ENCODE measurements around the gene SCMH1. TPM values are rescaled to one million over a fixed set of nuclear protein-coding genes. Genes with fewer than 3 reads are reported as not detected.

The SCMH1 gene
- total RNA-seq, 1 donor from 2014 or later = 57.6 TPM

GRCh38 chr1:41100170-41100569, 141.9 kb downstream of the SCMH1 start:
- H3K4me1 Mint-ChIP-seq (ENCODE audit: low read depth) = no peaks in the 10 kb centered on the region
- DNase-seq (ENCODE audit: low spot score, unreplicated experiment) = no peak
- no peaks in the 10 kb centered on the region for H3K9me3 Mint-ChIP-seq (ENCODE audit: low read depth)
- no peaks in the 10 kb centered on the region for H3K27me3 Mint-ChIP-seq
- no peak for TF ChIP-seq CTCF (IDR thresholded peaks at IDR 0.05; ENCODE audit: unreplicated experiment)
- peaks cover 1% of the 10 kb centered on the region for H3K36me3 Mint-ChIP-seq (ENCODE audit: insufficient read depth)
- no peak overlapping the region for H3K4me3 Mint-ChIP-seq (ENCODE audit: low read depth)
- H3K27ac Mint-ChIP-seq = no peak overlapping the region

DNA sequence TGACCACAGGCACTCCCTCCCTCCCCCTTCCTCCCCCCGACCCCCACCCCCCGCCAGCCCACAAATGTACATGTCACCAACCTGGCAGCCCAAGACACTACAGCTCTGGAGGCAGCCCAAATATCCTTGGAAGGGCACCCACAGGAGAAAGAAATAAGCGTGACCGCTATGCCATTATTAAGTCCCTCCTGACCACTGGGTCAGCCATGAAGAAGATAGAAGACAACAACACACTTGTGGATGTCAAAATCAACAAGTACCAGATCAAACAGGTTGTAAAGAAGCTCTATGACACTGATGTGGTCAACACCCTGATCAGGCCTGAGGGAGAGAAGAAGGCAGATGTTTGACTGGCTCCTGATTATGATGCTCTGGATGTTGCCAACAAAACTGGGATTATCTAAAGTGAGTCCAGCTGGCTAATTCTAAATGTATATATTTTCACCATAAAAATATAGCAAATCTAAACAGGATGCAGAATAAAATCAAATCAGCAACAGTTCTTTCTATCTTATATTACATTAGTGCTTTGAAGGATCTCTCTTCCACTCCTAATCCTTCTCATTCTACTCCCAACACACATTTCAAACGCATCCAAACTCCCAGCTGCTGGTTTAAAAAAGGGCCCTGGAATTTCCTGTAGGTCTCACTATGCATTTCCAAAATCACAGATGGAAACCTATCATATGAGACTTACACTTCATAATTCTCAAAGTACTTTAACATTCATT, 143.2 kb downstream of the SCMH1 start:
- H3K27me3 Mint-ChIP-seq = no peaks in the 10 kb centered on the region
- H3K4me3 Mint-ChIP-seq (ENCODE audit: low read depth) = no peak overlapping the region
- peaks cover 2% of the 10 kb centered on the region for H3K36me3 Mint-ChIP-seq (ENCODE audit: insufficient read depth)
- no peak overlapping the region for H3K27ac Mint-ChIP-seq
- H3K9me3 Mint-ChIP-seq (ENCODE audit: low read depth) = no peaks in the 10 kb centered on the region
- H3K4me1 Mint-ChIP-seq (ENCODE audit: low read depth) = no peaks in the 10 kb centered on the region
- no peak for DNase-seq (ENCODE audit: low spot score, unreplicated experiment)
- no peak for TF ChIP-seq CTCF (IDR thresholded peaks at IDR 0.05; ENCODE audit: unreplicated experiment)

DNA sequence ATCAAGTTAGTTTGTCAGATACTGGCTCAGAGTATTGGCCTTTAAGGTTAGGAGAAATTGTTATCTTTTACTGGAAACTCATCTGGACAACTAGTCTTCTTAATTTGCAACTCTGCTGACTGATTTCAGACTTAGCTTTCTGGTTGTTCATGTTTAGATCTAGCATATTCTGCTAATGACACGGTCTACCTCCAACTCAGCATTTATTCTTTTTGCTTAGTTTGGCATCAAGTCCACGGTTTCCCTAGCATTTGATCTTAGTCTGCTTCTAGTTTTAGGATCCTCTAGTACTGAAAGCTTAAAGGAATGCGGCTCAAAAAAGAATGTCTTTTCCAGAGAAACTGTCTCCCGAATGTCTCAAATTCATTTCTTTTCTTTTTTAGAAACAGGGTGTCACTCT, 145.0 kb downstream of the SCMH1 start:
- Mint-ChIP-seq H3K4me3 (ENCODE audit: low read depth) (no peak overlapping the region), H3K9me3 (ENCODE audit: low read depth) (no peaks in the 10 kb centered on the region), H3K27me3 (no peaks in the 10 kb centered on the region), H3K36me3 (ENCODE audit: insufficient read depth) (peaks cover 2% of the 10 kb centered on the region), H3K4me1 (ENCODE audit: low read depth) (no peaks in the 10 kb centered on the region), H3K27ac (no peak overlapping the region)
- DNase-seq (ENCODE audit: low spot score, unreplicated experiment) = no peak
- no peak for TF ChIP-seq CTCF (IDR thresholded peaks at IDR 0.05; ENCODE audit: unreplicated experiment)

GRCh38 chr1:41093826-41094225, 148.3 kb downstream of the SCMH1 start:
- no peak overlapping the region for H3K4me3 Mint-ChIP-seq (ENCODE audit: low read depth)
- TF ChIP-seq CTCF (IDR thresholded peaks at IDR 0.05; ENCODE audit: unreplicated experiment) = no peak
- no peak for DNase-seq (ENCODE audit: low spot score, unreplicated experiment)
- peaks cover 10% of the 10 kb centered on the region for H3K36me3 Mint-ChIP-seq (ENCODE audit: insufficient read depth)
- H3K9me3 Mint-ChIP-seq (ENCODE audit: low read depth) = no peaks in the 10 kb centered on the region
- H3K4me1 Mint-ChIP-seq (ENCODE audit: low read depth) = no peaks in the 10 kb centered on the region
- no peaks in the 10 kb centered on the region for H3K27me3 Mint-ChIP-seq
- H3K27ac Mint-ChIP-seq = no peak overlapping the region

- no peak overlapping the region for H3K27ac Mint-ChIP-seq
Observed at GRCh38 chr1:41086921-41087320, 155.2 kb downstream of the SCMH1 start.

More at GRCh38 chr1:41086921-41087320, 155.2 kb downstream of the SCMH1 start:
- Mint-ChIP-seq H3K27me3 (no peaks in the 10 kb centered on the region), H3K9me3 (ENCODE audit: low read depth) (peaks cover 2% of the 10 kb centered on the region), H3K4me3 (ENCODE audit: low read depth) (no peak overlapping the region), H3K4me1 (ENCODE audit: low read depth) (no peaks in the 10 kb centered on the region), H3K36me3 (ENCODE audit: insufficient read depth) (peaks cover 13% of the 10 kb centered on the region)
- TF ChIP-seq CTCF (IDR thresholded peaks at IDR 0.05; ENCODE audit: unreplicated experiment) = no peak
- DNase-seq (ENCODE audit: low spot score, unreplicated experiment) = no peak
